ENCODE data around the gene MYO5B.

MYO5B gene

GRCh38 chr18:50152900-50153299 is 42.0 kb downstream of the MYO5B start:
- no peak for TF ChIP-seq GATA1 (IDR thresholded peaks at IDR 0.05; ENCODE audit: low read depth, low read length)
- no peak for TF ChIP-seq POLR2A (IDR thresholded peaks at IDR 0.05; ENCODE audit: low read length)
- no peak for DNase-seq

DNA sequence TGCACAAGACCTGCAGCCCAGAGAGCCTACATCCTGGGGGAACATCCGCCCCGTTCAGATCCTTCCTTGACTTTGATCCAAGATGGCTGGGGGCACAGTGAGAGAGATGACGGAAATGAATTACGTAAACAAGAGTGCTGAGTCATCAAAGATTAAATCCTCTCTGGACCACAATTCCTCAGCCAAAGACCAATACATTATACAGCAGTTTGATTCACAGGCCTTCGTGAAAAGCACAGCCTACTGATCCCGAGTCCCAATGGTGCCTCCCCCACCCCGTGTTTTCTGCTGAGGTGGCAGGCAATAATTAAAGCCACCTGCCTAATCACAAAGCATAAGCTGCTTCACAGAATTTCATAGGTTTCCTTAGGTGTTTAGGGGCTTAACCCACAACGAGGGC is 43.0 kb downstream of the MYO5B start:
- TF ChIP-seq GATA1 (IDR thresholded peaks at IDR 0.05; ENCODE audit: low read depth, low read length) (no peak), POLR2A (IDR thresholded peaks at IDR 0.05; ENCODE audit: low read length) (no peak)
- no peak for DNase-seq

DNA sequence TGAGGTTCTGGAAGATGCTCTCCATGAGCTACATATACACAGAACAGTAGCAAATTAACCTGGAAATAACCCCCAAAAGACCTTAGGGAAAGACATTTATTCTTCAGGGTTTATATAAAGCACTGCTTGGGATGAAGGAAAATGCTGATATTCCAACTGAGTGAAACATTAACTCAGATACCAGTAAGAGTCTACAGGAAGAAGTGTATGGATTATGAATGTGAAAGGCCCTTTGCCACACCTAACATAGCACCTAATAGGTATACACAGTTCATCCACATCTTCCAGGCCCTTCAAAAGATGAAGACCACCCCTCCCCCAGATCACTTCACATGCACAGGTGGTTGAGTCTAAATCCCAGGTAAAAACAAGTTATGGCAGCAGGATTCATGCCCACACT is 50.4 kb downstream of the MYO5B start:
- TF ChIP-seq POLR2A (IDR thresholded peaks at IDR 0.05; ENCODE audit: low read length) = no peak
- TF ChIP-seq GATA1 (IDR thresholded peaks at IDR 0.05; ENCODE audit: low read depth, low read length) = no peak
- no peak for DNase-seq

DNA sequence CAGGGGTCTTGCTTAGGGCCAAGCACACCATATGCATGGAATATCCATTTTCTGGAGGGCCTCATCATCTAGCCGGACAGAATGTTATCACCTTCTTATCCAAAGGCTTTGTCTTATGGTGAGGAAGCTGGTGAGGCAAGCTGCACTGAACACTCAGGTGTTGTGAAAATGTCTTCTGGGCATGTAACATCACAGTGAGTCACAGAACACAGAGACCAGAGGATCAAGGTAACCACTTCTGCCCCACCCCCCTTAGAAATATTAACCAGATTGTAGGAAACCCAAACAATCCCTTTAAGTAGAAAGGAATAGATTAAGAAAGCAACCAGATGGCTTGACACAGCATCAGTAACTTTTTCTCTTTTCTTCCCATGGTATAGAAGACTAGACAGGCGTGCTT is 51.1 kb downstream of the MYO5B start:
- DNase-seq = no peak
- TF ChIP-seq GATA1 (IDR thresholded peaks at IDR 0.05; ENCODE audit: low read depth, low read length) (no peak), POLR2A (IDR thresholded peaks at IDR 0.05; ENCODE audit: low read length) (no peak)

DNA sequence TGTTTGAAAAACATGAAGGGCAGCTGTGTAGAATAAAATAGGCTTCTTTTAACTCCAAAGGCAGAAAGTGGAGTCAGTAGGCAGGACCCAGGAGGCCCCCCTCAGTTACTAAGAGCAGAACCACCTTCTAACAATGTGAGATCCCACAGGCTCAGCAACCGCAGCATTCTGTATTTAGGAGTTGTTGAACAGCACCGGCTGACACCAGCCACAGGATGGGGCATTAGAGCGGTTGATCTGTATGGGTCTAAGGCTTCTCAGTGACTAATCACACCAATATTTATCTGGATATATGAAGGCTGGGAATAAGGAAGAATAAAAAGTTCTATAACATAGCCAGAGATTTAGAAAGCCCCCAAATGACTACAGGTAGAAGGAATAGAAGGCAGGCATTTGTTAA is 51.7 kb downstream of the MYO5B start:
- TF ChIP-seq GATA1 (IDR thresholded peaks at IDR 0.05; ENCODE audit: low read depth, low read length) = no peak
- TF ChIP-seq POLR2A (IDR thresholded peaks at IDR 0.05; ENCODE audit: low read length) = no peak
- DNase-seq = no peak

DNA sequence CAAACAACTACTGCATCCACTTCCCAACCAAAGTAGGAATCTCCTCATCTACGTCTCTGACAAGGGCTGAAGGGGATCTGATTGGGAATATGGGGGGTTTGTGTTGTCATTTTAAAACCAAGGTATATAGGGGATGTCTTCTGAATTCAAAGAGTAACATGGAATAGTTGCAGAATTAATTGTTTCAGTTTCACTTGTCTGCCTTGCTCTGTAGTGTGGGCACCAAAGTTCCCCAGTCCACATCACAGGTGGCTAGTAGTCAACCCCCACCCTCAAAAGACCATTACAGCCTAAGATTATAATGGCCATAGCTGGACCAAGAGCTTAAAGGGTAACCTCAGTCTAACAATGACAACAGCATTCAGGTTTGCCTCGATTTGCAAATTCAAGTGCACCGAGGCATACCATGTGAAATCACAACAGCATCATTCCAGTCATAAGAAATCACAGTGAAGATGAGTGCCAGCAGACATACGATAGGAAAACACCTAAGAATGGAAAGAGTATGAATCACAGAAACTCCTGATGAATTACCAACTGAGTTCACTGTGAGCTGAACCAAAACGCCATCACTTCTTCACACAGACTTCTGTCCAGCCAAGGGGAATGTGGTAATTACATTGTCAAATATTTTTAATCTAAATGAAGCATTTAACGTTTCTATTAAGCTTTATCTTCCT is 52.4 kb downstream of the MYO5B start:
- no peak for DNase-seq
- TF ChIP-seq GATA1 (IDR thresholded peaks at IDR 0.05; ENCODE audit: low read depth, low read length) (no peak), POLR2A (IDR thresholded peaks at IDR 0.05; ENCODE audit: low read length) (no peak)

GRCh38 chr18:50138181-50139064 is 56.5 kb downstream of the MYO5B start:
- DNase-seq = no peak
- TF ChIP-seq GATA1 (IDR thresholded peaks at IDR 0.05; ENCODE audit: low read depth, low read length) = no peak
- no peak for TF ChIP-seq POLR2A (IDR thresholded peaks at IDR 0.05; ENCODE audit: low read length)

GRCh38 chr18:50135903-50136302 is 59.0 kb downstream of the MYO5B start:
- no peak for TF ChIP-seq POLR2A (IDR thresholded peaks at IDR 0.05; ENCODE audit: low read length)
- no peak for TF ChIP-seq GATA1 (IDR thresholded peaks at IDR 0.05; ENCODE audit: low read depth, low read length)
- DNase-seq = no peak

- TF ChIP-seq POLR2A (IDR thresholded peaks at IDR 0.05; ENCODE audit: low read length) (no peak), GATA1 (IDR thresholded peaks at IDR 0.05; ENCODE audit: low read depth, low read length) (no peak)
- no peak for DNase-seq
These were observed 61.4 kb downstream of the MYO5B start for GRCh38 chr18:50133526-50133925.

DNA sequence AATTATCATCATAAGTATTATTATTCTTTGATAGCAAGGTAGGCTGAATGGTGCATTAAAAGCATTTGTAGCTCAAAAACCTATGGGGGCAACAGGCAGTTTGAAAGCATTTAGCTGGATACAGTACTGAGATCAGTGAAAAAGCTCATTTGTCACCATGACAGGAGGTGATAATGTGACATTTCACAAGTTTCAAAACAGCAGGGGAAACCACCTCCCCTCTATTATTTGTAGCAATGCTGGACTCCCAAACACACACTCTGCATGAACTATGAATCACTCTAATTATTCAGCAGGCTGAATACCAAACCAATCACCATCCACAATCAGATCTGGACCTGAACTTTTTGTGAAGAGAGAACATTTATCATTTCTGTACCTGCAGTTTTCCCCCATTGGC is 63.4 kb downstream of the MYO5B start:
- TF ChIP-seq POLR2A (IDR thresholded peaks at IDR 0.05; ENCODE audit: low read length) (no peak), GATA1 (IDR thresholded peaks at IDR 0.05; ENCODE audit: low read depth, low read length) (no peak)
- no peak for DNase-seq

GRCh38 chr18:50128506-50129271 is 66.3 kb downstream of the MYO5B start:
- no peak for DNase-seq
- TF ChIP-seq POLR2A (IDR thresholded peaks at IDR 0.05; ENCODE audit: low read length) = no peak
- no peak for TF ChIP-seq GATA1 (IDR thresholded peaks at IDR 0.05; ENCODE audit: low read depth, low read length)

DNA sequence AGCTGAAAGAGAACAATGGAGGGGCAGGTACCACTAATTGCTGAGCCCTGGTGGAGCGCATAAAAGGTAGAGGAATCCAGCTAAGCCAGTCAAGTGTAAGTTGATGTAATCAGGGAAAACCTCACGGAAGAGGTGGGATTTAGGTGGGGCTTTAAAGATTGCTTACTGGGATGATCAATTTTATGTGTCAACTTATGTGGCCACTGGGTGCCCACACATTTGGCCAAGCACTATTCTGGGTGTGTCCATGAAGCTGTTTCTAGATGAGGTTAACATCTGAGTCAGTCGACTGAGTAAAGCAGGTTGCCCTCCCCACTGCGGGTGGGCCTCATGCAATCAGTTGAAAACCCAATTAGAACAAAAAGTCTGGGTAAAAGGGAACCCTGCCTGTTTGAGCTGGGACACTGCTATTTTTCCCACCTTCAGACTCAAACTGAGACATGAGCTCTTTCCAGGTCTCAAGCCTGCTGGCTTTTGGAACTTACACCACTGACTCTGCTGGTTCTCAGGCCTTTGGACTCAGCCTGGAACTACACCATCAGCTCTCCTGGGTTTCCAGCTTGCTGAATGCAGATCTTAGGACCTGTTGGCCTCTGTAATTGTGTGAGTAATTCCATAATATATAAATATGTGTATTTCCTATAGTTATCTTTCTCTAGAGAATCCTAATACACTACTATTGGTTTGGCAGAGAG is 67.3 kb downstream of the MYO5B start:
- no peak for TF ChIP-seq GATA1 (IDR thresholded peaks at IDR 0.05; ENCODE audit: low read depth, low read length)
- no peak for TF ChIP-seq POLR2A (IDR thresholded peaks at IDR 0.05; ENCODE audit: low read length)
- DNase-seq = no peak

DNA sequence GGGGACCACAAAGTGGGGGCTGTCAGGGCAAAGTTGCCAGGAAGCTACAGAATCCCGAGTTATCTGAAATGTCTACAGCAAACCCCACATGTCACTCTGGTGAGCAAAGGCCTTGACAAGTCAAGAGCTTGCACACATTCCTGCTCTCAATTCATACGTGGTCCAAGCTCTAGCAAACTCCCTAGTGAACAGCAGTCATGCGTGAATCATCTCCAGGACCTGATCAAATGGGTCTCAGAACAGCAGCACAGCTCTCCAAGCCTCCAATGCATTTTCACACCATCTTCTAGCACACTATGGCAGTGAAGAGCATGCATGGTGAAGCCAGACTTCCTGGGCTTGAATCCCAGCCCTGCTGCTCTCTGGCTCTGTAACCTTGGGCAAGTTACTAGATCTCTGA is 68.5 kb downstream of the MYO5B start:
- no peak for TF ChIP-seq GATA1 (IDR thresholded peaks at IDR 0.05; ENCODE audit: low read depth, low read length)
- TF ChIP-seq POLR2A (IDR thresholded peaks at IDR 0.05; ENCODE audit: low read length) = no peak
- DNase-seq = no peak

GRCh38 chr18:50125456-50125855 is 69.5 kb downstream of the MYO5B start:
- no peak for TF ChIP-seq POLR2A (IDR thresholded peaks at IDR 0.05; ENCODE audit: low read length)
- no peak for TF ChIP-seq GATA1 (IDR thresholded peaks at IDR 0.05; ENCODE audit: low read depth, low read length)
- no peak for DNase-seq

Data from erythroblast (primary cell).